Measurements from ENCODE around the gene DUSP5.
A peak's percentile ranks its signal among the peaks of the same experiment; 100 is the strongest.
"Not testable (repeated sequence)": the region's sequence is repeated elsewhere in the genome, so short reads cannot be mapped to it uniquely, and the experiment has no call there.

Gene DUSP5

GRCh38 chr10:110524179-110524858, 26.6 kb downstream of the DUSP5 start:
- no peak for DNase-seq

- no peak for DNase-seq
These were observed 27.1 kb downstream of the DUSP5 start for GRCh38 chr10:110524859-110525232.

- DNase-seq, result peak; percentile 86
These were observed 27.9 kb downstream of the DUSP5 start for GRCh38 chr10:110525349-110526260.

- DNase-seq, result peak; percentile 70
These were observed 30.0 kb downstream of the DUSP5 start for GRCh38 chr10:110527731-110528171.

GRCh38 chr10:110528224-110528996, 30.7 kb downstream of the DUSP5 start:
- DNase-seq, result no peak

GRCh38 chr10:110528997-110529524, 31.4 kb downstream of the DUSP5 start:
- DNase-seq, result not testable (repeated sequence)

GRCh38 chr10:110529596-110530011, 31.9 kb downstream of the DUSP5 start:
- peak; percentile 49 for DNase-seq

GRCh38 chr10:110530131-110530831, 32.6 kb downstream of the DUSP5 start:
- peak; percentile 67 for DNase-seq

GRCh38 chr10:110531687-110532086, 34.0 kb downstream of the DUSP5 start:
- no peak for DNase-seq

GRCh38 chr10:110532628-110533027, 34.9 kb downstream of the DUSP5 start:
- DNase-seq, result not testable (repeated sequence)

- DNase-seq, result peak; percentile 84
These were observed 35.4 kb downstream of the DUSP5 start for GRCh38 chr10:110533149-110533548.

- DNase-seq, result no peak
These were observed 36.9 kb downstream of the DUSP5 start for GRCh38 chr10:110534571-110534970.

GRCh38 chr10:110535958-110536891, 38.5 kb downstream of the DUSP5 start:
- DNase-seq, result peak; percentile 98

- DNase-seq, result peak; percentile 76
These were observed 41.4 kb downstream of the DUSP5 start for GRCh38 chr10:110539091-110539490.

- DNase-seq, result peak; percentile 84
These were observed 42.3 kb downstream of the DUSP5 start for GRCh38 chr10:110540031-110540430.

- DNase-seq, result peak; percentile 97
These were observed 47.3 kb downstream of the DUSP5 start for GRCh38 chr10:110544958-110545537.

- no peak for DNase-seq
These were observed 48.4 kb downstream of the DUSP5 start for GRCh38 chr10:110546077-110546476.

GRCh38 chr10:110546499-110547110, 48.9 kb downstream of the DUSP5 start:
- peak; percentile 78 for DNase-seq

GRCh38 chr10:110547139-110547761, 49.5 kb downstream of the DUSP5 start:
- DNase-seq, result peak; percentile 78

- DNase-seq, result no peak
These were observed 50.3 kb downstream of the DUSP5 start for GRCh38 chr10:110548002-110548401.
